HG03457 (cell line): ENCODE measurements around the gene UGT3A2.

ENCODE experiments used
- ATAC-seq: cut with Tn5 transposase; IDR thresholded peaks from one replicate; pipeline ENCODE4 v1.9.1; 2021; ENCODE audit warnings: moderate number of reproducible peaks; ENCODE audit not compliant: unreplicated experiment

The UGT3A2 gene

GRCh38 chr5:36066540-36067210 is at the start of gene UGT3A2:
TSS of gene UGT3A2 (minus strand) at chr5:36066882. CDS start at chr5:36066789, 93 bp downstream.
- no peak for ATAC-seq

GRCh38 chr5:36111238-36111637 is 44.6 kb upstream of the UGT3A2 start:
- ATAC-seq: no peak

- ATAC-seq: no peak
These were observed 42.2 kb upstream of the UGT3A2 start for GRCh38 chr5:36108758-36109460.

GRCh38 chr5:36105819-36106218 is 39.1 kb upstream of the UGT3A2 start:
- ATAC-seq: no peak

DNA sequence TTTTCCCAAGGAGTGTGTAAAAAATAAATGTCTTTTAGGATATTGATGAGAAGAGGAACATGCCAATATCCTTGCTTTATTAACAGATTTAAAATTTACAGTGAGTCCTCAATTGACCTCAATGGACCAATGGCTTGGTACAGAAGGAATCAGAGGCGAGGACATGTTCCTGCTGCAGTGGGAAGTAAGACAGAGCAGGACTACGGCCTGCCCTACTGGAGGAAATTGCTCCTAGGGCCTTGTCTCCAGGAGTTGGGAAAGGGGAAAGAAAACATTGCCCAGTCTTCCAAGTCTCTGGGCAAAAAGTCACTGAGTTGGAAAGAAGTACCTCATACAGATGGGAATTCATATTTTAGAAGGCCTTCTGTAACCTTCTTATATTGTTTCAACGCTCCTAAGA is 33.1 kb upstream of the UGT3A2 start:
- no peak for ATAC-seq

GRCh38 chr5:36096486-36096885 is 29.8 kb upstream of the UGT3A2 start:
- ATAC-seq: no peak

DNA sequence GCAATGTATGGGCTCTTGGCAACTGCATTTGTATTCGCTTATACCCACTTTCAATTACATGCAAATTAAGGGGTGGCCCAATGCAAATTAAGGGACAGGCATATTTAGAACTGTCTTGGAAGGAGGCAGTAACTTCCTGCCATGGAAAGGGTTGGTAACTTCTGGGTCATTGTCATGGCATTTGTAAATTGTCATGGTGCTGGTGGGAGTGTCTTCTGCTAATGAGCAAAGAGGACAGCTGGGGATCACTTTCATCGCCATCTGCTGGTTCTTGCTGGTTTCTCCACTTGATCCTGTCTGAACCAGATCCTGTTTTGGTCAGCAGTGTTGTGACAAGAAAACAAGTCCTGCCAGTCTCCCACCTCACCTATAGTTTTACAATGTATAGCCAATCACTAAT is 23.3 kb upstream of the UGT3A2 start:
- peak; percentile 74 for ATAC-seq

DNA sequence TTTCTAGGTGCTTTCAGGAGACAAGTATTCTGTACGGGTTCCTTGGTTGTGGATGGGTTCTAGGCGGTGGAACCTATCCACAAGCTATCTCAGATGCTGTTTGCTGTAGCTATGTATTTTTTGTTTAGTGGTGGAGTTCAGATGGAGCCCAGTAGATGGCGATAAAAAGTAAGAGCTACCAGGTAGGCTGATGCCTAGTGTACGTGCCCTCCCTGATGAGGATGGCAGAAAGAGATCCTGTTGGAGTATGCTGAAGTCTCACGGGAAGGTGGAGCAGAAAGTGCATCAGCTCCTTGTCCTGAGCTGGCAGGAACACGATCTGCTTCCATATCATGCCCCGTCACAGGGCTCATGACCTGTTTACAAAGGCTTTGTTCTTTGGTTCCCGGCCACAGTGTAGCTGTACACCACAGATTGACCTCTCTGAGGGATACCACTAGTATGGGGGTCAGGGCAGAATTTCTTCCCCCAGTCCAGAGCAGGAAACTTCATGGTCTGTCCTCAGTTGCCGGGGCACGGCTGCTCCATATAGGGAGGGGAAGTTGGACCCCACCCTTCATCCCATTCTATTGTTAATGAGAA is 12.6 kb upstream of the UGT3A2 start:
- ATAC-seq: peak; percentile 93

GRCh38 chr5:36078430-36078829 is 11.7 kb upstream of the UGT3A2 start:
- ATAC-seq: no peak

DNA sequence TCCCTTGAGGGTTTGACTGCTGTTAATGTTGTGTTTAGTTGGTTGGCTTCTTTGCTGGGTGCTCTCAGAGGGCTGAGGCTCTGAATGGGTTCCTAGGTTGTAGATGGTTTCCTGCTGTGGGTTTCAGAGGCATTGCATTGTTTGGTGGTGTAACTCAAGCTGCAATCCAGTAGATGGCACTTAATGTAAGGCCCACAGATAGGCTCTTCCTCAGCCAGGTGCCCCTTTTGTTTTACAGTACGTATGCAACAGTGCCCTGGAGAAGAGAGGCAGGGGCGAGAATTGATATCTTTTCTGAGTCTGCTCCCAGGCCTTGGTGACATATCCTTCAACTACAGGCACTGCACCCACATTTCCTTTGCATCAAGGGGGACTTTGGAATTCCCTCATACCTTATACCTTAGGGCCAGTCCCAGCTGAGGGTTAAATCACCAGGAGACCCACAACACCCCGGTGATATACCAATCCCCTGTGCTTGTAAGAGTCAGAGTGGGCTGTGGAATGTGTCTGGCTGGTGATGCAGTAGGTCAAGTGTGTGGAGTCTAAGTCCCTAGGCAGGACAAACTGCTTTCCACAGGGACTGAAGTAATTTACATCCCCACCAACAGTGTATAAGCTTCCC is 7.0 kb upstream of the UGT3A2 start:
- ATAC-seq: peak; percentile 78

GRCh38 chr5:36070687-36071571 is 4.2 kb upstream of the UGT3A2 start:
- no peak for ATAC-seq

DNA sequence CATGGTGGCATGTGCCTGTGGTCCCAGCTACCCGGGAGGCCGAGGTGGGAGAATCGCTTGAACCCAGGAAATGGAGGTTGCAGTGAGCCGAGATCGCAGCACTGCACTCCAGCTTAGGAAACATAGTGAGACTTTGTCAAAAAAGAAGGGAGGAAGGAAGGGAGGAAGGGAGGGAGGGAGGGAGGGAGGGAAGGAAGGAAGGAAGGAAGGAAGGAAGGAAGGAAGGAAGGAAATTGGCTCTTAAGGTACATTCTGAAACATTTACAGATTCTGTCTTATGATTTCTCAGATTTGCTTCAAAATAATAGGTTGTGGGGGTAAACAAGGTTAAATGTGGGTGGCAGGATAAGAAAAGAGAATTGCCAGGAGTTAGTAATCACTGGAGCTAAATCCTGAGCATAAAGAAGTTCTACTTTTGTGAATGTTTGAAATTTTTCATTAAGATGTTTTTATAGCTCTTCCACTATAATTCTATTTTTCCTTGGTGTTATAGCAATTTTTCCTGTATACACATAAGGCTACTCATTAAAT is 2.1 kb upstream of the UGT3A2 start:
- ATAC-seq: no peak

- no peak for ATAC-seq
These were observed 612 bp downstream of the UGT3A2 start for GRCh38 chr5:36066001-36066539.

DNA sequence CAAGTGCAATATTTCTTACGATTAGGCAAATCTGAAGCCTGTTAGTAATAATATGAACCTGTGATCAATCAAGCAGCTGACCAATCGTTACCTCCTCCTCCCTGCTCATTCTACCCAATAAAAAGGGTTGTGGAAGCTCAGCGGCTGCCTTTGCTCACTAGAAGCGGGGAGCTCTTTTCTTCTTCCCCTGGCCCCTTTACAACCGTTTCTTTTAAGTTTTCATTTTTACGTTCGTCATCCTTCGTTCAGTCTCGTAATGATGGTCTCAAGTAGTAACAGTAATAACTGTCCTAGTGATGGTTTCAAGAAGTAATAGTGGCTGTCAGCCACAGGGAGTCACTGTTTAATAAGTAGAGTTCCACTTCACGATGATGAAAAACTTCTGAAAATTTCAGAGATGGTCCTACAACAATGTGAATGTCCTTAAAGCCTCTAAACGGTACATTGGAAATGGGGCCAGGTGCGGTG is 6.2 kb downstream of the UGT3A2 start:
- ATAC-seq: no peak

DNA sequence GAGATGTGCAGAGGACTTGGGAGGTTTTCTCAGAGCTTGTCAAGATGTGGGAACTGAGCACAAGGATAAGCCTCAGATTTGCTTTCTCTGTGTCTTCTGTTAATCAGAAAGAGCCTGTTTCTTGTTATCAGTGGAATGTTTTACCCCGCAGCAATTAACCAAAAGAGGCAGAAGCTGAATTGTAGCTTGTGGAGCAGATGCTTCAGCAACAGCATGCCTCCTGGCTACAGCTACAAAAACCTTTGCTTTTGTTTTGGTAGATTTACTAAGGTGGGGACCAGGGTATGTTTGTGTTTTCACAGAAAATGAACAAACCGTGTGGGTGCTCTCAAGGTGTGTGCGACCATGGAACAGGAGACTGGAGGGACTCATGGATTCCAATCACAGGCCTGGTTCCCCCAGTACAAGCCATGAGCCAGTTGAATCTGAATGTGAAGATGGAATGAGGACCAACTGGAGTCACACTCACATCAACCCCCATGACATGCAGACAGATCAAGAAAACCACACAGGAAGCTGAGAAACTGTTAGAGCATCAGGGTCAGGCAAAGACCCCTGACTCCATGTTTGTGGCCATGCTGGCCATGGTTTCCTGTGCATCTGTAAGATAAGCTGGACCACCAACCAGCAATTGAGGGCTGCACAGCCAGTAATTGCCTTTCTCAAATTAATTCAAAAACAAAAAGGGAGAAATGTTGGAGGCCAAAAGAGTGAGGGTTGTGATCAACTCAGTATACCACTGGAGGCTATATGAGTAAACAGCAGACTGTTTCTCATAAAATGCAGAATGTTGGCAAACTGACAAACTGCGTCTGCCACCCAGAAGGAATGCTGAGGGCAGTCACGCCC is 6.9 kb downstream of the UGT3A2 start:
- no peak for ATAC-seq

DNA sequence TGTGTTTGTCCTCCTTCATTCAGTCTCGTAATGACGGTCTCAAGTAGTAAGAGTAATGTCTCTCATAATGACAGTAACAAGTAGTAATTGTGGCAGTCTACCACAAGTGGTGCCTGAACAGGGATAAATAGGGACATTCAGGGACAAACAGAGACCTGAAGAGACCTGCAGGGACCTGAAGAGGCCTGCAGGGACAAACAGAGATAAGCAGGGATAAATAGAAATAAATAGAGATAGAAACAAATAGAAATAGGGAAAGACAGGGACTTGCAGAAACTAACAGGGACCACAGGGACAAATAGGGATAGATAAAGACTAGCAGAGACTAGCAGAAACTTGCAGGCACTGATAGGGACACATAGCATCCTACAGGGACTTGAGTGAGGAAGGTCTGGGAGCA is 7.9 kb downstream of the UGT3A2 start:
- no peak for ATAC-seq

DNA sequence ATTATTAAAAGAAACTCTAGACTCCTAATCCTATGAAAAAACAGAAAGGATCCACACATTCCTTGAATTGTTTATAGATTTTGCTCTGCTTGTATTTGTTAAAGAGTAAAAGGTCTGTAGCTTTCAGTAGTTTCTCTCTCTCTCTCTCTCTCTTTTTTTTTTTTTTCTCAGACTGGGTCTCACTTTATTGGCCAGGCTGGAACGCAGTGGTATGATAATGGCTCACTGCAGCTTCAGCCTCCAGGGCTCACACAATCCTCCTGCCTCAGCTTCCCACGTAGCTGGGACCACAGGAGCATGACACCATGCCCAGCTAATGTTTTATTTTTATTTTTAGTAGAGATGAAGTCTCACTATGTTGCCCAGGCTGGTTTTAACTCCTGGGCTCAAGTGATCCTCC is 9.3 kb downstream of the UGT3A2 start:
- ATAC-seq: no peak

- no peak for ATAC-seq
These were observed 10.3 kb downstream of the UGT3A2 start for GRCh38 chr5:36056422-36056821.

DNA sequence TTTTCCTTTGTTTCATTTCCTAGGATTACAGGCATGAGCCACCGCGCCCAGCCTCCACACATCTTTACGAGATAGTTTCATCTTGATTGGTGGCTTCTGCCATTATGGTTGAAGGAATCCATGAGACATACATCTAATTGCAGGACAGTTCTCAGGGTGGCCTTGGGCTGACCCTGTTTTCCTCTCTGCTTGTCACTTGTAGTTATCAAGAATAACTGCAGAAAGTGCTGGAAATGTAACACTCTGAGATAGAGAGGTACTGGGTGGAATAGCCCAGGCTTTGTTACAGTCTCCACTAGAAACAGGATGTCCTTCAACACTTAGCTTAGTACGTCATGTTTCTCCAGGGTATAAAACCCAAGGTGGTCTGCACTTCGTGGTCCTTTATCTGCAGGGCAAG is 10.7 kb downstream of the UGT3A2 start:
- ATAC-seq: no peak
